ENCODE measurements around the gene ZBTB1.

The ZBTB1 gene

DNA sequence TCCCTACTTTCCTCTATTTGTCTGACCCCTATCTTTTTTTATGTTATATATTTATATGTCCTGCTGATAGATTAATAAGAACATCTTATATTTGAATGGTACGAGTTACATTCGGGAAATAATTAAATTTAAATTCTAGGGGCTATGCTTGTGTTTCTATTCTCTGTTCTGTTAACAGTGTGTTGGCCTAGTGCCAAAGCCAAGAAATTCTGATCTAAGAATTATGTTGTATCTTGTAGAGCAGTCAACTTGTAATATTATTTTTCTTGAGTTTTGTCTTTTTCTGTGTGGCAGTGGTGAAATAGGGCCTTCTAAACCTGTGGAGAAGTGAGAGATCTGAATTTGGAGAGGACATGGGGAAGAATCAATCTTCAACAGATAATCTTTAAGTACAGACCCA, 27.0 kb downstream of the ZBTB1 start:
- Histone ChIP-seq H3K9me3 (no peaks in the 10 kb centered on the region), H3K36me3 (no peaks in the 10 kb centered on the region), H3K27me3 (no peaks in the 10 kb centered on the region), H3K27ac (no peak overlapping the region), H3K4me3 (ENCODE audit: low read depth in 1 of 2, low read length in 1 of 2) (no peak overlapping the region), H3K4me1 (ENCODE audit: control insufficient read depth in 1 of 2, insufficient read depth in 1 of 2, low read depth in 1 of 2, low read length in 1 of 2) (no peaks in the 10 kb centered on the region)
- TF ChIP-seq CTCF (IDR thresholded peaks at IDR 0.05), result no peak

DNA sequence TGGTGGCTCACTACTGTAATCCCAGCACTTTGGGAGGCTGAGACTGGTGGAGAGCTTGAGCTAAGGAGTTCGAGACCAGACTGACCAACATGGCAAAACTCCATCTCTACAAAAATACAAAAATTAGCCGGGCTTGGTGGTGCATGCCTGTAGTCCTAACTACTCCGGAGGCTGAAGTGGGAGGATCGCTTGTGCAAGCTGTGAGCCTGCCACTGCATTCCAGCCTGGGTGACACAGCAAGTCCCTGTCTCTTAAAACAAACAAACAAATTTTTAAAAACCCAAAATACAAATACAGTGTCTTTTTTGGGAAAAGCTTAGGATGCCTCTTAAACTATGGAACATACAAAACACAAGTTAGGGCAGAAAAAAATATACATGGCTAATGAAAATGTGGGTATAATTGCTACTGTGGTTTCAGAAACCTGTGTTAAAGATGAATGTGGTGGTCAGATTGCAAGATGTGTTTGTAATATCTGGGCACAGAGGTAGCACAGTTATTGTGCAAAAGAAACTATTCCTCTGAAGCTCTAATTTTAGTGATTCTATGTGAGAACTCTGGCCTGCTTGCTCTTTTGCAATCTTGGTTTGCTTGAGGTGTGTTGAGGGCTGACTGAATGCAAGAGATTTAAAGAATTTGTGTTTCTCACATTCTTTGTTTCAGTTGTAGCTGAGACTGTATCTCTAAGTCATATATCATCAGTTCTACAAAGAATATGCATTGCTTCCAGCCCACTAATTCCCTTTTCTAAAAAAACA, 32.1 kb downstream of the ZBTB1 start:
- Histone ChIP-seq H3K9me3 (peaks cover 8% of the 10 kb centered on the region), H3K4me1 (ENCODE audit: control insufficient read depth in 1 of 2, insufficient read depth in 1 of 2, low read depth in 1 of 2, low read length in 1 of 2) (peaks cover 20 to 25% of the 10 kb centered on the region in 2 experiments), H3K36me3 (no peaks in the 10 kb centered on the region), H3K4me3 (ENCODE audit: low read depth in 1 of 2, low read length in 1 of 2) (no peak overlapping the region), H3K27ac (no peak overlapping the region), H3K27me3 (peaks cover 44% of the 10 kb centered on the region)
- no peak for TF ChIP-seq CTCF (IDR thresholded peaks at IDR 0.05)

DNA sequence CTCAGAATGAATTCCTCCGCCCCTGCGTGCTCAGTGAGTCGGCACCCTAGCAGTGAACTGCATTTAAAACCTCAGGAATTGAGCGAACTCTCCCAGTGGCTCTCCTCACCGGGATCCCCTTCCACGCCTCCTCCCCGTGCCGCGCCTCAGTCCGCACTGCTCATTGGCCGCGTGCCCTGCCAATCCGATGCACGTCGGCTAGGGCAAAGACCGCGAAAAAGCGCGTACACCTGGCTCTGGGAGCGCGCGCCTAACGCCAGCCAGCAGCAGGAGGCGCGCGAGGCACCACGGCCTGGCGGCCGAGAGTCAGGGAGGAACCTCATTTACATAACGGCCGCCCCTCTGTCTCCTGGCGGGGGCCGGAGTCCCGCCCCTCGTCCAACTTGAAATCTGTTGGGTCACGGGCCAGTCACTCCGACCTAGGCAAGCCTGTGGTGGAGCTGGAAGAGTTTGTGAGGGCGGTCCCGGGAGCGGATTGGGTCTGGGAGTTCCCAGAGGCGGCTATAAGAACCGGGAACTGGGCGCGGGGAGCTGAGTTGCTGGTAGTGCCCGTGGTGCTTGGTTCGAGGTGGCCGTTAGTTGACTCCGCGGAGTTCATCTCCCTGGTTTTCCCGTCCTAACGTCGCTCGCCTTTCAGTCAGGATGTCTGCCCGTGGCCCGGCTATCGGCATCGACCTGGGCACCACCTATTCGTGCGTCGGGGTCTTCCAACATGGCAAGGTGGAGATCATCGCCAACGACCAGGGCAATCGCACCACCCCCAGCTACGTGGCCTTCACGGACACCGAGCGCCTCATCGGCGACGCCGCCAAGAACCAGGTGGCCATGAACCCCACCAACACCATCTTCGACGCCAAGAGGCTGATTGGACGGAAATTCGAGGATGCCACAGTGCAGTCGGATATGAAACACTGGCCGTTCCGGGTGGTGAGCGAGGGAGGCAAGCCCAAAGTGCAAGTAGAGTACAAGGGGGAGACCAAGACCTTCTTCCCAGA, 35.9 kb downstream of the ZBTB1 start, which contains the start of gene HSPA2:
Gene HSPA2 (plus strand): TSS at position 534 of the 995 bp plus-strand sequence. CDS start 109 bp downstream, at position 643.
- Histone ChIP-seq H3K27ac (peak within 1 kb of the TSS; percentile 47), H3K9me3 (peaks cover 8% of the 10 kb centered on the region), H3K27me3 (peaks cover 82% of the 10 kb centered on the region), H3K36me3 (no peaks in the 10 kb centered on the region), H3K4me3 (ENCODE audit: low read depth in 1 of 2, low read length in 1 of 2) (peak within 1 kb of the TSS; percentile 77 to 91), H3K4me1 (ENCODE audit: control insufficient read depth in 1 of 2, insufficient read depth in 1 of 2, low read depth in 1 of 2, low read length in 1 of 2) (peaks cover 30 to 35% of the 10 kb centered on the region in 2 experiments)
- TF ChIP-seq CTCF (IDR thresholded peaks at IDR 0.05), result peak; percentile 94

GRCh38 chr14:64541261-64541971, 36.8 kb downstream of the ZBTB1 start:
- no peak for TF ChIP-seq CTCF (IDR thresholded peaks at IDR 0.05)
- Histone ChIP-seq H3K4me3 (ENCODE audit: low read depth in 1 of 2, low read length in 1 of 2) (peak overlapping the region; percentile 77 to 91), H3K9me3 (peaks cover 8% of the 10 kb centered on the region), H3K27me3 (peaks cover 91% of the 10 kb centered on the region), H3K27ac (no peak overlapping the region), H3K4me1 (ENCODE audit: control insufficient read depth in 1 of 2, insufficient read depth in 1 of 2, low read depth in 1 of 2, low read length in 1 of 2) (peaks cover 30 to 35% of the 10 kb centered on the region in 2 experiments), H3K36me3 (no peaks in the 10 kb centered on the region)

All from neutrophil (primary cell).